K562 (cell line): ENCODE measurements around the gene SEMA6B. TPM values are rescaled to one million over a fixed set of nuclear protein-coding genes. Genes with fewer than 3 reads are reported as not detected.
A peak's percentile ranks its signal among the peaks of the same experiment; 100 is the strongest.

ENCODE experiments used
- ATAC-seq: fragments of 200-7000 bp; cut with Tn5 transposase; 3 replicates; pipeline ENCODE4 v1.9.1; 2020; ENCODE audit warnings: moderate library complexity
- BruUV-seq: library from RNA; stranded (reverse); fragments of 400-500 nt; replicated peaks from 2 replicates; lab custom pipeline; 2021; lab: Mats Ljungman, UMichigan
- CTCF ChIA-PET: fragments of 300-600 bp; formaldehyde crosslinking; extraction: SDS; loops from one replicate; lab custom pipeline; 2021; ENCODE audit warnings: low intra/inter-chr PET ratio; lab: Yijun Ruan, JAX
- POLR2A ChIA-PET: fragments of 300-600, 350-650 bp; sonication (Branson Sonifier 250); formaldehyde crosslinking; extraction: SDS; loops from one replicate; lab custom pipeline; 2021; ENCODE audit warnings: antibody characterized with exemption, inconsistent platforms; lab: Yijun Ruan, JAX
- DNase-seq, 4 experiments: peaks; one replicate each; pipeline versions ENCODE4 v3.0.0 to v3.0.0-alpha.2; 2011 to 2018; ENCODE audit warnings: low spot score in 3 of 4, mixed read lengths in 3 of 4; ENCODE audit errors: extremely low read depth in 1 of 4
- FAIRE-seq: peaks from 2 replicates; lab custom pipeline; 2011; peaks lifted over from hg19 to GRCh38; lab: Jason Lieb, UNC
- H2AFZ ChIP-seq: 2 replicates; pipeline ENCODE4 v1.6.0; 2011; ENCODE audit warnings: low read depth, low read length, control low read depth, inconsistent platforms
- H3K27ac ChIP-seq: fragments of 200-600 bp; 3 replicates; pipeline ENCODE4 v1.8.0; 2011; ENCODE audit warnings: low read depth, mild to moderate bottlenecking, control low read depth, inconsistent platforms, low read length, moderate library complexity, mixed read lengths; ENCODE audit errors: extremely low read depth
- H3K27me3 ChIP-seq, 2 experiments: fragments of 300-600 bp in 1 of 2; 2 replicates in 1 of 2; 3 replicates in 1 of 2; pipeline versions ENCODE4 v1.6.0 to v1.8.0; 2011; ENCODE audit warnings: inconsistent platforms in 2 of 2, low read length in 2 of 2, mild to moderate bottlenecking in 1 of 2, mixed read lengths in 1 of 2, moderate library complexity in 1 of 2; ENCODE audit not compliant: control insufficient read depth in 2 of 2, insufficient read depth in 2 of 2
- H3K36me3 ChIP-seq: fragments of 300-600 bp; 3 replicates; pipeline ENCODE4 v1.8.0; 2011; ENCODE audit warnings: mild to moderate bottlenecking, low read length, inconsistent platforms; ENCODE audit not compliant: control insufficient read depth, insufficient read depth
- H3K4me1 ChIP-seq, 2 experiments: fragments of 200-600 bp in 1 of 2; replicated peaks in 1 of 2; 2 replicates in 1 of 2; 3 replicates in 1 of 2; pipeline versions ENCODE4 v1.5.1 to v1.8.0; 2011; ENCODE audit warnings: inconsistent platforms in 2 of 2, low read length in 2 of 2, mild to moderate bottlenecking in 1 of 2, mixed read lengths in 1 of 2, moderate library complexity in 1 of 2; ENCODE audit not compliant: control insufficient read depth in 2 of 2, insufficient read depth in 2 of 2
- H3K4me2 ChIP-seq: 2 replicates; pipeline ENCODE4 v1.6.1; 2011; ENCODE audit warnings: low read length, control low read depth, inconsistent platforms, mixed read lengths; ENCODE audit not compliant: insufficient read depth
- H3K4me3 ChIP-seq: fragments of 200-600 bp; sonication (generic), shearing (Covaris generic); 2 replicates; pipeline ENCODE4 v1.5.1; 2016; ENCODE audit warnings: control low read depth, inconsistent platforms
- H3K79me2 ChIP-seq: fragments of 200-600 bp; 3 replicates; pipeline ENCODE4 v1.8.0; 2011; ENCODE audit warnings: low read length, inconsistent platforms; ENCODE audit not compliant: control insufficient read depth, insufficient read depth
- H3K9ac ChIP-seq, 2 experiments: 2 replicates each; pipeline versions ENCODE4 v1.6.0 to v1.6.1; 2011; ENCODE audit warnings: low read depth in 2 of 2, low read length in 2 of 2, control low read depth in 1 of 2, inconsistent platforms in 1 of 2, mild to moderate bottlenecking in 1 of 2, mixed read lengths in 1 of 2; ENCODE audit not compliant: insufficient read depth in 1 of 2
- H3K9me1 ChIP-seq: one replicate; pipeline ENCODE4 v1.6.0; 2011; ENCODE audit warnings: inconsistent platforms, mild to moderate bottlenecking, low read length, moderate library complexity; ENCODE audit not compliant: control insufficient read depth, insufficient read depth
- H3K9me3 ChIP-seq: replicated peaks from 2 replicates; pipeline ENCODE4 v1.5.1; 2011; ENCODE audit warnings: low read depth, low read length, inconsistent platforms; ENCODE audit not compliant: control insufficient read depth, insufficient read depth
- H4K20me1 ChIP-seq: replicated peaks from 2 replicates; pipeline ENCODE4 v1.6.1; 2011; ENCODE audit warnings: low read length, inconsistent platforms, mixed read lengths; ENCODE audit not compliant: control insufficient read depth, insufficient read depth
- HDAC2 ChIP-seq: fragments of 450-650 bp; IDR thresholded peaks from 2 replicates; pipeline ENCODE4 v1.6.1; 2016; ENCODE audit warnings: mild to moderate bottlenecking
- PRMT5 ChIP-seq: sonication (generic); formaldehyde crosslinking; IDR thresholded peaks from 2 replicates; pipeline ENCODE4 v1.5.0; 2020; ENCODE audit warnings: missing genetic modification reagents
- SPI1 ChIP-seq: IDR thresholded peaks from 2 replicates; pipeline ENCODE4 v1.6.1; 2011; ENCODE audit warnings: low read depth, low read length, control low read depth, borderline replicate concordance
- ZKSCAN8 ChIP-seq: fragments of 200-800 bp; sonication (Bioruptor generic); IDR thresholded peaks from 2 replicates; pipeline ENCODE4 v1.6.1; 2016; ENCODE audit warnings: missing genetic modification characterization, missing compliant biosample characterization
- ZNF707 ChIP-seq: fragments of 250-450 bp; sonication (Bioruptor Pico); conservative IDR thresholded peaks from 2 replicates; pipeline ENCODE4 v1.8.0; 2022; ENCODE audit warnings: inconsistent platforms, mild to moderate bottlenecking, moderate library complexity
- WGBS: fragments of 100-300 bp; shearing (Covaris generic); methylation state at CpG from one replicate; pipeline ENCODE4 v1.1.6; 2016; ENCODE audit warnings: low coverage, mixed read lengths; ENCODE audit not compliant: insufficient coverage; ENCODE audit errors: missing lambda C conversion rate; 5-methylcytosine and 5-hydroxymethylcytosine counted together
- in situ Hi-C: fragments of 300-500 bp; cut with MboI; formaldehyde crosslinking; loops from 4 replicates; pipeline ENCODE4 v1.15.0; 2018; ENCODE audit warnings: inconsistent platforms, mixed read lengths
- intact Hi-C: fragments of 100-400 bp; cut with micrococcal nuclease; formaldehyde crosslinking; loops from 2 replicates; pipeline ENCODE4 v1.14.2; 2022
- polyA plus RNA-seq, 8 experiments: library from polyadenylated mRNA; depleted of rRNA in 4 of 8; stranded (reverse) in 5 of 8; unstranded in 3 of 8; fragments of >200 nt; fragmentation: Nextera tagmentation in 2 of 8; fragmentation: Illumina TruSeq in 1 of 8; extraction: Ambion mirVana in 2 of 8; extraction: Trizol in 1 of 8; gene quantifications; 2 replicates each; pipeline versions ENCODE4 v1.2.1 to v1.2.3, GENCODE V29; 2011 to 2014; ENCODE audit warnings: inconsistent platforms in 1 of 8, missing spikeins in 1 of 8
- total RNA-seq, 7 experiments: library from RNA; depleted of rRNA in 6 of 7; stranded (reverse); fragments of >200 nt in 6 of 7; fragmentation: Illumina TruSeq in 2 of 7; extraction: Trizol in 2 of 7; gene quantifications; 2 replicates each; pipeline versions ENCODE4 v1.2.1 to v1.2.3, GENCODE V29; 2011 to 2021; ENCODE audit warnings: low replicate concordance in 1 of 7
- TF ChIP-seq, protein P1 (sequence below): sonication (generic); formaldehyde crosslinking; IDR thresholded peaks from 2 replicates; pipeline ENCODE4 v1.8.0; 2022; ENCODE audit warnings: missing genetic modification reagents, mild to moderate bottlenecking, moderate library complexity, borderline replicate concordance

SEMA6B gene
- total and polyA plus RNA-seq, 9 of the 15 experiments (the other 6 are each of a cell fraction or from before 2014, with no cell fraction given), result 0.65 to 4.6 (median 2.5) TPM; not detected in 2

DNA sequence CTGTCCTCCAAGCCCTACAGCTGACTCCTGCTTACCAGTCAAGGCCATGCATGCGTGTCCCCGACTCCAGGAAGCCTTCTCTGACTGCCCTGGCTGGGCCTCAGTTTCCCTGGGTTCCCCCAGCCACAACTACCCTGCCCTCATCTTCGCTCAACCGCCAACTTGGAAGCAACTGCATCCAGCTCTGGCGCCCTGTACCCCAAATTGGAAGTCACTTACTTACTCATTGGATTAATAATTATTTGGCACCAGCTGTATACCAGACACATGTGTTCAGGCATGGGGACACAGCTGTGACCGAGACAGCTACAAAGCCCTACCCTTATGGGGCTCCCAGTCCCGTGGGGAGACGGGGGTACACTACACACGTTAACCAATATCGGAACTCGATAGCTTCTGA lies 10.9 kb upstream of the SEMA6B start:
- POLR2A ChIA-PET, result interaction anchor here (0.5 to 1.3 kb wide), 3 partner anchors 9 to 60 kb away, joined by 3 to 4 read pairs (median 3); no protein-coding TSS in a partner anchor
- intact Hi-C loops, result no loop called here
- FAIRE-seq, result no peak

DNA sequence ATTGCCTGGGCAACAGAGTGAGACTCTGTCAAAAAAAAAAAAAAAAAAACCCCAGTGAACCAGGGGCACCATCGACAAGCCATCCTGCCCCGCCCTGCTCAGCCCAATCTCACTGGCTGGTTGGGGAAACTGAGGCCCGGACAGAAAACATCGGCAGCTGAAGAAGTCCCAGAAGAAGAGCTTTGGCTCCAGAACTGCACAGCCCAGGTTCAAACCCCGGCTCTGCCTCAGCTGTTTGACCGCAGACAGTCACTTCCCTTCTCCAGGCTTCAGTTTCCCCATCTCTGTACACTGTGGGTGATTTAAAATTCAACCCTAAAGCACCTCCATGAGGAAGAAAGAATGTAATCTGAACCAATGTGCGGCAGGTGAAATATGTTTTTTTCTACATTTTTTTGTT lies 9.4 kb upstream of the SEMA6B start:
- ChIA-PET CTCF (no interaction called here), POLR2A (interaction anchor here (0.7 to 2.0 kb wide), 2 partner anchors 13 to 14 kb away, joined by 3 to 6 read pairs; no protein-coding TSS in a partner anchor)
- in situ Hi-C loops, result no loop called here
- H3K4me2 ChIP-seq, result no peak overlapping the region
- H3K36me3 ChIP-seq, result no peaks in the 10 kb centered on the region
- DNase-seq, result no peak
- BruUV-seq, result no TSS peak
- no peak for FAIRE-seq
- peak; percentile 63; the same call in 1 of the 2 replicates for TF ChIP-seq SPI1
- TF ChIP-seq, protein P1, sequence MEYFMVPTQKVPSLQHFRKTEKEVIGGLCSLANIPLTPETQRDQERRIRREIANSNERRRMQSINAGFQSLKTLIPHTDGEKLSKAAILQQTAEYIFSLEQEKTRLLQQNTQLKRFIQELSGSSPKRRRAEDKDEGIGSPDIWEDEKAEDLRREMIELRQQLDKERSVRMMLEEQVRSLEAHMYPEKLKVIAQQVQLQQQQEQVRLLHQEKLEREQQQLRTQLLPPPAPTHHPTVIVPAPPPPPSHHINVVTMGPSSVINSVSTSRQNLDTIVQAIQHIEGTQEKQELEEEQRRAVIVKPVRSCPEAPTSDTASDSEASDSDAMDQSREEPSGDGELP, result peak; percentile 75
- TF ChIP-seq PRMT5 (CRISPR knock-in tag), result no peak
- no peaks in the 10 kb centered on the region; the same call in 1 of the 2 replicates for H4K20me1 ChIP-seq
- H2AFZ ChIP-seq, result no peak overlapping the region
- no peaks in the 10 kb centered on the region for H3K27me3 ChIP-seq
- H3K9me1 ChIP-seq, result peaks cover 2% of the 10 kb centered on the region
- peaks cover 2 to 22% of the 10 kb centered on the region in 2 experiments; a peak in 3 of 5 replicates for H3K4me1 ChIP-seq
- no peak overlapping the region for H3K4me3 ChIP-seq
- H3K27ac ChIP-seq, result no peak overlapping the region
- ATAC-seq, result no peak
- 26% methylated on average over 7 of the region's 7 CpGs for WGBS
- H3K79me2 ChIP-seq, result no peaks in the 10 kb centered on the region
- intact Hi-C loops, result no loop called here
- H3K9ac ChIP-seq, result no peak overlapping the region
- H3K9me3 ChIP-seq, result no peaks in the 10 kb centered on the region

More for the DNA sequence above, 10.9 kb upstream of the SEMA6B start:
- WGBS, result 66% methylated on average over 11 of the region's 11 CpGs
- H3K27ac ChIP-seq, result no peak overlapping the region
- H3K9ac ChIP-seq, result no peak overlapping the region
- TF ChIP-seq HDAC2, result no peak
- TF ChIP-seq ZKSCAN8 (CRISPR knock-in tag), result peak; percentile 97
- no peak for TF ChIP-seq ZNF707
- H2AFZ ChIP-seq, result no peak overlapping the region
- no peaks in the 10 kb centered on the region for H3K79me2 ChIP-seq
- no peak overlapping the region for H3K4me3 ChIP-seq
- no peak overlapping the region for H3K4me2 ChIP-seq
- no TSS peak for BruUV-seq
- no peaks in the 10 kb centered on the region for H3K36me3 ChIP-seq
- peaks cover 2% of the 10 kb centered on the region for H3K9me1 ChIP-seq
- ATAC-seq (no peak), DNase-seq (no peak)
- no peaks in the 10 kb centered on the region; the same call in 1 of the 2 replicates for H4K20me1 ChIP-seq
- peaks cover 13 to 35% of the 10 kb centered on the region in 2 experiments; a peak in 4 of 5 replicates for H3K4me1 ChIP-seq
- no peaks in the 10 kb centered on the region for H3K27me3 ChIP-seq
- CTCF ChIA-PET, result no interaction called here
- H3K9me3 ChIP-seq, result no peaks in the 10 kb centered on the region
- in situ Hi-C loops, result loop anchor here (10.0 kb wide), 1 partner anchor 224 kb away; the partner anchor contains the start of gene FEM1A
